ENCODE results near the gene SMIM14.
A peak's percentile ranks its signal among the peaks of the same experiment; 100 is the strongest.
"Not testable (repeated sequence)": the region's sequence is repeated elsewhere in the genome, so short reads cannot be mapped to it uniquely, and the experiment has no call there.

Gene SMIM14

DNA sequence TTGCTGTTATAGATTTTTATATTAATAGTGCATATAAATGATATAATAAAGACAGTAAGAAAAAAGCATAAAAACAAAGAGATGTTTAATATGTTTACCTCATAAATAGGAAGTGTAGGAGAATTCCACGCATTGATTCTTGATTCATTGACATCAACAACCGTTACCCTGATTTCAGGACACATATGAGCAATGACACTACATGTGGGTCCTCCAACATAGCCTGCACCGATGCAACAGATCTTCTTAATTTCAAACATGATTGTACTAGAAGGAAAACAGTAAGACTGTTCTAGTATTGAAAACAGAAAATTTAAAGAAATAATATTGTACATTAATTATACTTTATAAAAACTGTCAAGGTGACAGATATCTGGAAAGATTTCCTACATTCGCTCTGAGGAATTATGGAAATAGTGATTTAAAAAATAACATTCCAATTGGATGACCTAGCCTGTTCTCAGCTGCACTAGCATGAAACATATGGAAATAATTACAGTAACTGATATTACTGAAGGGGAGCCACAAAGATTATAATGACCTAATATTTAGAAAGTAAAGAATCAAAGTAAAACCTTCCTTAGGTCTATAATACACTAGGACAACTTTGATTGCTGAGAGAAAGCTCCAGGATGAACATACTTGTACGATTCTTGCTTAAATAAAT lies 117.3 kb downstream of the SMIM14 start:
- intact Hi-C loops (cut with DNase I) = no loop called here
- no peak for DNase-seq

DNA sequence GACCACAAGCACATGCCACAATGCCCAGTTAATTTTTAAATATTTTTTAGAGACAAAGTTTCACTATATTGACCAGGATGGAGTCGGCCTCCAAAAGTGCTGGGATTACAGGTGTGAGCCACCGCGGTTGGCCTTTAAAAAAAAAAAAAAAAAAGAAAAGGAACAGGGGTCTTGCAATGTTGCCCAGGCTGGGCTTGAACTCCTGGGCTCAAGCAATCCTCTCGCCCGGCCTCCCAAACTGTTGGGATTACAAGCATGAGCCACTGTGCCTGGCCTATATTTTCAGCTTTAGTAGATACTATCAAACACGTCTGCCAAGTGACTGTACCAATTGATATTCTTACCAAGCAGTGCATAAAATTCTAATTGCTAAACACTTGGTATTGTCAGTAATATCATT lies 120.2 kb downstream of the SMIM14 start:
- intact Hi-C loops (cut with DNase I) = no loop called here
- no peak for DNase-seq

- intact Hi-C loops (cut with DNase I) = no loop called here
- DNase-seq = no peak
These were observed 122.2 kb downstream of the SMIM14 start for GRCh38 chr4:39516407-39516966.

DNA sequence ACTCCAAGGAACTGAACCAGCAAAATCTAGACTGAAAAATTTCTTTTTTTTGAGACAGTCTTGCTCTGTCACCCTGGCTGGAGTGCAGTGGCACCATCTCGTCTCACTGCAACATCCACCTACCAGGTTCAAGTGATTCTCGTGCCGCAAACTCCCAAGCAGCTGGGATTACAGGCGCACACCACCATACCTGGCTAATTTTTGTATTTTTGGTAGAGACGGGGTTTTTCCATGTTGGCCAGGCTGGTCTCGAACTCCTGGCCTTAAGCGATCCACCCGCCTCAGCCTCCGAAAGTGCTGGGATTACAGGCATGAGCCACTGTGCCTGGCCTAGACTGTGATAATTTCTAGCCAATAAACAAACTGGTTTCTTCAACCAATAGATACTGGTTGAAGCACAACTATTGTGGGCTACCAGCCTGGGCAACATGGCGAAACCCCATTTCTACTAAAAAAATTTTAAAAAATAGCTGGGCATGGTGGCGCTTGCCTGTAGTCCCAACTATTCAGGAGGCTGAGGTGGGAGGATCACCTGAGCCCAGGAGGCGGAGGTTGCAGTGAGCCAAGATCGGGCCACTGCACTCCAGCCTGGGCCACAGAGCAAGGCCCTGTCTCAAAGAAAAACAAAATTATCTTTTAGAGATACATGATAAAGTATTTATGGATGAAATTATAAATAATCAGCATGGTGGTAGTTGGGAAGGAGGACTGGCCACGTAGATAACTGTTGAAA lies 122.8 kb downstream of the SMIM14 start:
- DNase-seq; intact Hi-C loops (cut with DNase I): not testable (repeated sequence)

DNA sequence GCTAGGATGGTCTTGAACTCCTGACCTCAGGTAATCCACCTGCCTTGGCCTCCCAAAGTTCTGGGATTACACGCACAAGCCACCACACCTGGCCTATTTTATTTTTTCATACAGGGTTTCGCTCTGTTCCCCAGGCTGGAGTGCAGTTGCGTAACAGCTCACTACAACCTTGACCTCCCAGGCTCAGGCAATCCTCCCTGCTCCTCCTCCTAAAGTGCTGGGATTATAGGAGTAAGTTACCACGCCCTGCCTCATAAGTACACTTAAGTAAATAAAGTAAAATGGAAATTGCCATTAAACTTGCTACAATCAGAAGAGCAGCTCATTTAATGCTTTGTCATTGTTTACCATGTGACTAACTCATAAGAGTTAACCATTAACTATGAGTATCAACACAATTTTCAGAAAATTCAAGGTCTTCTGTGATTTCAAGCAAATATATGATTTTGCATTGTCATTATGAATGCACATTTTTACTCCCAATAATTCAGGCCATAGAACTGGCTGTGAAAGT lies 123.7 kb downstream of the SMIM14 start:
- DNase-seq = no peak
- intact Hi-C loops (cut with DNase I) = no loop called here

DNA sequence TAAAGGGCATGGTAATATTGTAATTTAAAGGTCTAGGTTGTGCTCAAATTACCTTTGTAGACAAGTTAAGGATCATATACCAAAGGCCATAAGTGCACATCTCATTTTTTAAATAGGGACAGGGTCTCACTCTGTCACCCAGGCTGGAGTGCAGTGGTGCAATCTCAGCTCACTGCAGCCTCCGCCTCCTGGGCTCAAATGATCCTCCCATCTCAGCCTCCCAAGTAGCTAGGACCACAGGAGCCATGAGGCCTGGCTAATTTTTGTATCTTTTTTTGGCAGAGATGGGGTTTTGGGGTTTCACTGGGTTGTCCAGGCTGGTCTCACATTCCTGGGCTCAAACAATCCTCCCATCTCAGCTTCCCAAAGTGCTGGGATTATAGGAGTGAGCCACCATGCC lies 124.4 kb downstream of the SMIM14 start:
- DNase-seq; intact Hi-C loops (cut with DNase I): not testable (repeated sequence)

DNA sequence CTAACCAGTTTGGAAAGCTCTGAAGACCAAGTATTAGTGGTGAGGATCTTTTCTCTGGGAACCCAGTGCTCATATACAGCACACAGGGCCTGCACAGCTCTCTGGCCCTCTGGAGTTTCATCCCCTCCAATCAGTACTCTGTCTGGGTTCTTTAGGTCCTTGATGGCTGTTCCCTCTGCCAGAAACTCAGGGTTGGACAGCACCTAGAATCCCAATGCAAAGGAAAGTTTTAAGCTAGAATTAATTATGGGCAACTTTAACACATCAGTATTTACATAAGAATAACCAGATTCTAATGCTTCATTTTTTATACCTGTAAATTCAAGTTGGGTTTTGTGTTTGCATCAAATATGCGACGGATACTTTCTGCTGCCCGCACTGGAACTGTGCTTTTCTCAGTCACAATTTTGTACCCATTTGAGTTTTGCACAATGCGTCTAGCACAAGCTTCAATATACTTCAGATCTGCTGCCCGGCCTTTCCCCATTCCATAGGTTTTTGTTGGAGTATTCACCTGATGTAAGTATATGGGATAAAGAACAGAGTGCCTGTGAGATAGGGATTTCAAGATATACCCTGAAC lies 128.2 kb downstream of the SMIM14 start:
- DNase-seq = no peak
- intact Hi-C loops (cut with DNase I) = no loop called here

- DNase-seq = no peak
- intact Hi-C loops (cut with DNase I) = no loop called here
These were observed 133.1 kb downstream of the SMIM14 start for GRCh38 chr4:39505581-39505980.

- intact Hi-C loops (cut with DNase I) = no loop called here
- no peak for DNase-seq
These were observed 134.1 kb downstream of the SMIM14 start for GRCh38 chr4:39504538-39504937.

DNA sequence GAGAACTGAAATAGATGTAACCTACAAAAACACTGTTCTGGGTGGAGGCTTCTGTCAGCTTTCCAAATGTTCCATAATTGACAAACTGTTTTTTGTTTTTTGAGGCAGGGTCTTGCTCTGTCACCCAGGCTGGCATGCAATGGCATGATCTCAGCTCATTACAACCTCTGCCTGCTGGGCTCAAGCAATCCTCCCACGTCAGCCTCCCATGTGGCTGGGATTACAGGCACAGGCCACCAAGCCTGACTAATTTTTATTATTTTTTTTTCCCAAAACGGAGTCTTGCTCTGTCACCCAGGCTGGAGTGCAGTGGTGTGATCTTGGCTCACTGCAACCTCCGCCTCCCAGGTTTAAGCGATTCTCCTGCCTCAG lies 136.0 kb downstream of the SMIM14 start:
- intact Hi-C loops (cut with DNase I) = not testable (repeated sequence)

DNA sequence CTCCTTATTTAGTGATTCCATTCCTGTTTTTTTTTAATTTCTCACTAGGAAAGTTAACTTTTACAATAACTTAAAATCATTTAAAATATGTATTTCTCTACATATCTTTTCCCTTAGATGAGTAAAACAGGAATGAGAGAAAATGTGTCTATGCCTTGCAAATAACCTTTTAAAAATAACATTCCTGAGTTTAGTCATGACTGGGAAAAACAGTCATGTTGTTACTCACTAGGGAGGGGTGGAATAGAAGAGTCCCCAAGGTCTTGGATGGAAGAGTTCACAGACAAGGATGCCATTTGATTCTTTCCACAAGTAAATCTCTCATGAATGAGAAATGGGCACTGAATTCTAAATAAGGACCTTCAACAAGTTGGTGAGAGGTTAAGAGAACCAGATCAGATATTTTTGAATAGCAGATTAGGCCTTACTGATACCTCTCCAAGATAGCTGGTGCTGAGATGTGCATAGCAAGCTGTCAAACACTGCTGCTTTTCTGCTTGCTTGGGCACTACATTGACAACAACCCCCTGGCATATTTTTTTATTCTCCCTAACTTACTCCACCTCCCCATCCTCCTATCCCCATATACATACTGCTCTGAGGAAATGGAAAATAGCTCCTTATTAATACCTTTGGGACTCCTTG lies 136.5 kb downstream of the SMIM14 start:
- intact Hi-C loops (cut with DNase I) = no loop called here
- DNase-seq = no peak

More for the DNA sequence above, 136.0 kb downstream of the SMIM14 start:
- DNase-seq = not testable (repeated sequence)

- no peak for DNase-seq
- intact Hi-C loops (cut with DNase I) = no loop called here
These were observed 140.0 kb downstream of the SMIM14 start for GRCh38 chr4:39498727-39499020.

- peak in 1 of 42 donors; percentile 9 for DNase-seq
- intact Hi-C loops (cut with DNase I) = no loop called here
These were observed 140.5 kb downstream of the SMIM14 start for GRCh38 chr4:39497909-39498726.

All from head of caudate nucleus (tissue), 42 donors.